NCI-H510A (cell line): ENCODE data around the gene CFAP157.

Source experiments
- DNase-seq: peaks from one replicate; lab custom pipeline; 2025; lab: John Stamatoyannopoulos, UW

CFAP157 gene

DNA sequence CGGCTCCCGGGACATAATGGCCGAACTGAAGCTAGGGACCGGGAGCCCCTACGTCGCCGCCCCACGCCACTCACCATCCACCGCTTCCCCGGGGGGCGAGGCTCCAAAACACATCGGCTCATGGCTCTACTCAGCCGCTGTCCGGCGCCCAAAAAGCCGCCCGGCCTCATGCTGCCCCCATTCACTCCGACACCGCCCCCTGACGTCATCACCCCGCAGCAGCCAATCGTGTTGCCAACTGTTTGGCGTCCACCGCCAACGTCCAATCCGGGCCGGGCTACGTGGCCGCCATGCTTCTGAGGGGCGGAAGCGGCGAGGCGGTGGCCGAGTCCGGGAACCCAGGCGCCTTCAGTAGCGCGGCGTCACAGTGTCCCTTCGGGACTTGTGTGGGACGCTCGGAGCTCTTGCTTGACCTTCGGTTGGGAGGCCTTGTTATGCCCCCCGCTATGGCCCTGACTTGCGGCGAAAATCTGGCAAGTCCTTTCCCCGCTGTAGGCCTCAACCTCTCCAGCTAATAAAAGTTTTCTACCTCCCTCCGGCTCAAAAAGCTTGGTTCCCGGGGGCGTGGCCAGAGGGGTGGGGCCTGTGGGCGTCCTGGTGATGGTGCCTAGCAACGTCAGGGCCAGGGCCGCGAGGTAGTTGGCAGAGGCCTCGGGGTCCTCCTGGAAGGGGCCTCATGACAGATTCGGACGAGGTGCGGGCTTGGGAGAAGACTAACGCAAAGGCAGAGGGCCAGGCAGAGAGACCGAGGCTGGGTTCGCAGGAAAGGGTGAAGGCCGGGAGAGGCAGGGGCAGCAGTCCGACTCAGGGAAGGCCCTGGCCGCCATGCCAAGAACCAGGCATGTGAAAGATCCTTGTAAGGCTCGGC lies 8.9 kb downstream of the CFAP157 start, which contains the start of the genes PTRH1 and TTC16:
TSS of gene PTRH1 (minus strand) at position 194 of the 868 bp plus-strand sequence. CDS start at position 170, 24 bp downstream.
TSS of gene TTC16 (plus strand) at position 610 of the 868 bp plus-strand sequence. CDS start at position 677, 67 bp downstream.
- peak; percentile 91 for DNase-seq

DNA sequence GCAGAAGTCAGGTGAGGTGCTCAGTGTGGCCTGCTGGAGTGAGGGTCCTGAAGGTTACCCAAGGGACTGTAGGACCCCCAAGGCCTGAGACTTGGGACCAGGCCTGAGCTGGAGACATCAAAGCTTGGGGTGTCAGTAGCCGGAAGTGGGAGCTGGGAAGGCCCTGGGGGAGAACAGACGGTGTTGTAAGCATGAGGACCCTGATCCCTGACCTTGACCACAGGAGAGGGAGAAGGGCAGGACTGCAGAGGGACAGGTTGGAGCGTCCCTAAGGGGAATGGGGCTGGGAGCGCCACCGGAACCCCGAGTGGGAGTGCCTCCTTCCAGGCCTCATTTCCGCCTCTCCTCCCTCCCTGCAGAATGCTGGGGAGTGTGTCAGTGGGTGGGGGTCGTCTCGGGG lies 9.6 kb downstream of the CFAP157 start:
- DNase-seq: no peak

DNA sequence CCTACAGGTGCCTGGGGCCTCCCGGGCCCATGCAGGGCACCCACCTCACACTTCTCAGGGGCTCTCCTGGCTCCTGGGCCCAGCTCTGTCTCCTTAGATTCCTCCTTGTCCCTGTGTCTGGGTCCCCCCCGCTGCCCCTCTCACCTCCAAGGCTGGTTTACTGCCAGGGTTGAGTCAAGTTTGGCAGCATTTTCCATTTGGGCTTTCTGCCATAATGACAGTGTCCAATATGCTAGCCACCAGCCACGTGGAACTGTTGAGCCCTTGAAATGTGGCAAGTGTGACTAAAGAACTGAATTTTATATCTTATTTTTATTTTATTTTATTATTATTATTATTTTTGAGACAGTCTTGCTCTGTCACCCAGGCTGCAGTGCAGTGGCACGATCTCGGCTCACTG lies 11.0 kb downstream of the CFAP157 start:
- no peak for DNase-seq

DNA sequence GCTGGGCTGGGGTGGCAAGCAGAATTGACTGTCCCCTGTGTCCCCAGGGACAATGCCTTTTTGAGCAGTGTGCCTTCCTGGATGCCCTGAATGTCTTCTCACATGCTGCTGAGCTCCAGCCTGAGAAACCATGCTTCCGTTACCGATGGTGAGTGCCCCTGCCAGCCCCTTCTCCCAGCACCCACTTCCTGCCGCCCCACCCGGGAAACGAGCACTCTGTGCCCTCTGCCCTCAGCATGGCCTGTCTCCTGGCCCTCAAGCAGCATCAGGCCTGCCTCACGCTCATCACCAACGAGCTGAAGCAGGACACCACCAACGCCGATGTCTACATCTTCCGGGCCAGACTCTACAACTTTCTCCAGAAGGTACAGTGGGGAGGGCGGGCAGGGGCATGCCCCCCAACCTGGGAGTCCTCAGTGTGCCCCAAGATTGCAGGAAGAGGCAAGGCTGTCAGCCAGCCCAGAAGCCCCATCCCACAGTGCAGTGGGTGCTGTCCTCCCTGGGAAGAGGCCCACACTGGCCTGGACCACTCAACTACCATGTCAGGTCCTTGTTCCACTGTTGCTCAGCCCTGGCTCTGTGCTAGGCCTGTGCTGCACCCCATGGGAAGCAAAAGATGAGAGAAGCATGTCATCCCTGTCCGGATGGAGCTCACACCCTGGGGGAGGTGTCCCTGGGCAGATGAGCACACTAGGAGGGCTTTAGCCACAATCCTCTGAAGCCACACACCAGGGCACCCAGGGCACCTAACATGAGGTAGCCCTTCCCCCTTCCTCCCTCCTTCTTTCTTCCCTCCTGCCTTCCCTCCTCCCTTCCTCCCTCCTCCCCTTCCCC lies 13.5 kb downstream of the CFAP157 start:
- DNase-seq: no peak

DNA sequence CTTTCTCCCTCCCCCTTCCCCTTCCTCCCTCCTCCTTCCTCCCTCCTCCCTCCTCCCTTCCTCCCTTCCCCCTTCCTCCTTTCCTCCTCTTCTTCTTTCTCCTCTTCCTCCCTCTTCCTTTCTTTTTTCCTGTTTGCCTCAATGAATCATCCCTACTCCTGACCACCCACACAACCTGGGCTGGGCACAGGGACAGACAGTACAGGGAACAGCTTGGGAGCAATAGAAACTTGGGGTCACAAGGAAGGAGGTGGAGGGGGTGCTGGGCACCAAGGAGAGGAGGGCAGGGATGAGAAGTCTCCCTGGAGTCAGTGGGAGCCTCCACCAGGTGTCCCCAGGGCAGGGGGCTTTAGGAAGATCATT lies 14.1 kb downstream of the CFAP157 start:
- DNase-seq: no peak

DNA sequence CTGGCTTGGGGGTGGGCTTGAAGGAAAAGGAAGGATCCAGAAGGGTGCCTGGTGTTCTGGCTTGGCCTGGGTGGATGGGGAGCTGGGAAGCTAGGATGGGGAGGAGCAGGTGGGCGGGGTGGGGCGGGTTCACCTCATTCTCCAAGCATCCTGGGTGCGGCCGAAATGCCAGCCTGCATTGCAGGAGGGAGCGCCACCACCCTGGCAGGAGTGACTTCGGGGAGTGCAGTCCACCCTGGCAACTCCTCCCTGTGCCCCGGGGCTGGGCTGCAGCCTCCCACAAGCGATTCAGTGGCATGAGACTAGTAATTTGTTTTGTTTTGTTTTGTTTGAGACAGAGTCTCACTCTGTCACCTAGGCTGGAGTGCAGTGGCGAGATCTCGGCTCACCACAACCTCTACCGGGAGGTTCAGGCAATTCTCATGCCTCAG lies 14.6 kb downstream of the CFAP157 start:
- peak; percentile 44 for DNase-seq

DNA sequence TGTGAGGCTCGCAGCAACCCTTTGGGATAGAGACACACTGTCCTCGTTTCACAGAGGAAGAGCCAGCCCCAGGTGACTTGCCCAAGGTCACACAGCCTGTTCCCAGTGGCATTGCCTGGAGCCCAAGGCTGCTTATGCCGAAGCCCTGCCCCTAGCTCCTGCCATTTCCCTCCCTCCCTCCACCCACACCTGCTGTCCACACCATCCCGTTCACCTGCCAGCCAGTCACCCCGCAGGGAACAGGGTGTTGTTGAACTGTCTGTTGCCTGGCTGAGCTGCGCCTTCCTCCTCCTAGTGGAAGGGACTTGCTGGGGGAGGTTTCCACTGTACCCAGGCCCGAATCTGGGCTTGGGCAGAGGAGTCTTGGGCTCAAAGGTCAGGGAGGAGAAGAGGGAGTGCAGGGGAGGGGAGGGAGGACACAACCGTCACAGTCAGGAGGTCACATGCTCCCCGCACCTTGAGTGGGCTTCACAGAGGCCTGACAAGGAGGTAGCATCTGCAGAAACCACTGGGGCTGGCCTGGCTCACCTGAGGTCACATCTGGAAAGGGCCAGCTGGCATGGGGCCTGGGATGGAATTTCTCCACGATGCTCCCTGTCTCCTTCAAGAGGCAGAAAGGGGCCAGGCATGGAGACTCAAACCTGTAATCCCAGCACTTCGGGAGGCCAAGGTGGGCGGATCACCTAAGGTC lies 15.4 kb downstream of the CFAP157 start:
- no peak for DNase-seq

DNA sequence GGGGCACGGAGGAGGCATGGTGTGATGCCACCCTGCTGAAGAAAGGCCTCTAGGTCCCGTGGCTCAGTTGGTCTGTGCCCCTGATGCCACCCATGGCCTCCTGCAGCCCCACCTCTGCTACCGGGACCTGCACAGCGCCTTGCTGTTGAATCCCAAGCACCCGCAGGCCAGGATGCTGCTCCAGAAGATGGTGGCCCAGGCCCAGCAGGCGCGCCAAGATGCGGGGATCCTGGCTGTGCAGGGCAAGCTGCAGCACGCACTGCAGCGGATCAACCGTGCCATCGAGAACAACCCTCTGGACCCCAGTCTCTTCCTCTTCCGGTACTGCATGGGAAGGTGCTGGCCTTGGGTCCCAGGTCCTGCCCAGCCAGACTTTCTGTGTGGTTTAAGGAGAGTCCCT lies 16.2 kb downstream of the CFAP157 start:
- DNase-seq: no peak

DNA sequence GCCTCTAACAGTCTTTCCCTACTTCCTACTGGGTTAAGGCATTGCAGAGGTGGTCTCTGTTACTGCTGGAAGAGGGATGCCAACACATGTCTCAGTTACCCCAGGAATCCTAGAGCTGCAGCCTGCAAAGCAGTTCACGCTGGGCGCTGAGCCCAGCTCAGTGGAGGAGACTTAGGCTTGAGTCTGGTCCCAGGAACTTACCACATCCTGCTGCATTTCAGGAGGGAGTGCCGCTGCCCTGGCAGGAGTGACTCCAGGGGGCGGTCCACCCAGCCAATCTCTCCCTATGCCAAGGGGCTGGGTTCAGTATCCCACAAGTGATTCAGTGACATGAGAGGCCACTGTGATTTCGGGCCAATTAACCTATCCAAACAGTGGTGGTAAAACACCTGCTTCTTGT lies 16.7 kb downstream of the CFAP157 start:
- no peak for DNase-seq

DNA sequence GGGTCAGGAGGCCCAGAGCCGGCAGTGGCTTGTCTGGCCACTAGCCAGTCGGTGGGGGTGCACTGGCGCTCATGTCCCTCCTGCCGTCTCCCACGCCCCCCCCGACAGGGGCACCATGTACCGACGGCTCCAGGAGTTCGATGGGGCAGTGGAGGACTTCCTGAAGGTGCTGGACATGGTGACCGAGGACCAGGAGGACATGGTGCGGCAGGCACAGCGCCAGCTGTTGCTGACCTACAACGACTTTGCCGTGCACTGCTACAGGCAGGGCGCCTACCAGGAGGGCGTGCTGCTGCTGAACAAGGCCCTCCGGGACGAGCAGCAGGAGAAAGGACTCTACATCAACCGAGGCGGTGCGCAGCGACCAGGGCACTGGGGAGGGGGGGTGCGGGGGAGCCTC lies 17.2 kb downstream of the CFAP157 start:
- DNase-seq: no peak

DNA sequence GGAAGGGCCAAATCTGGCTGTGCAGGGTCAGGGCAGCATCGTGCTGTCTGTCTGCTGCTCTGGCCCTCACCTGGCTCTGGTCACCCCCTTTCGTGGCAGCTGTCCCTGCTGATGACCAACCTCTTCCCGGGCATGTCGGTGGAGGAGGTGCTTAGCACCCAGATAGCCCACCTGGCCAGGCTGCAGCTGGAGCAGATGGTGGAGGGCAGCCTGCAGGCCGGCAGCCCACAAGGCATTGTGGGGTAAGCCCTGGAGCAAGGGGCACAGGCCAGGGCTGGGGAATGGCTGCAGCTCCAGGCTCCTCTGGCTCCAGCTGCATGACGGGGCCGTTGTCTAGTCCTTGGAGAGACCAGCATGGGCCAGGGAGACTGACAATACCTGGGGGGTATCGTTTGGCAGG lies 20.1 kb downstream of the CFAP157 start:
- DNase-seq: no peak

DNA sequence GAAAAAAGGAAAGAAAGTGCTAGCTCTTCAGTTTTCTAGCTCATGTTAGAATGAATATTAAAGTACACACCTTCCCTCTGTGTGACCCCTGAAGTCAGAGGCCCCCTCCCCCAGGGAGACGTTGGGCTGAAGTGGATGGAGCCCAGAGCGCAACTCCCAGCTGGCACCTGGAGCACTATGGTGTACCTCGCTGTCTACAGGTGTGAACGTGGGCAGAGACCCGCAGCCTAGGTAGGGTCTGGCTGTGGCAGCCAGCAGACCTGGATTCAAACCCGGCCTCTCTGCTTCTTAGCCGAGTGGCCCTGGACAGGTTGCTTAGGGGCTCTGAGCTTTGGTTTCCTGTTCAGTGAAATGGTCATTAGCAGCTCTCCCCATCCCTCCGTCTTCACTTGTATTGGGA lies 22.0 kb downstream of the CFAP157 start:
- no peak for DNase-seq

DNA sequence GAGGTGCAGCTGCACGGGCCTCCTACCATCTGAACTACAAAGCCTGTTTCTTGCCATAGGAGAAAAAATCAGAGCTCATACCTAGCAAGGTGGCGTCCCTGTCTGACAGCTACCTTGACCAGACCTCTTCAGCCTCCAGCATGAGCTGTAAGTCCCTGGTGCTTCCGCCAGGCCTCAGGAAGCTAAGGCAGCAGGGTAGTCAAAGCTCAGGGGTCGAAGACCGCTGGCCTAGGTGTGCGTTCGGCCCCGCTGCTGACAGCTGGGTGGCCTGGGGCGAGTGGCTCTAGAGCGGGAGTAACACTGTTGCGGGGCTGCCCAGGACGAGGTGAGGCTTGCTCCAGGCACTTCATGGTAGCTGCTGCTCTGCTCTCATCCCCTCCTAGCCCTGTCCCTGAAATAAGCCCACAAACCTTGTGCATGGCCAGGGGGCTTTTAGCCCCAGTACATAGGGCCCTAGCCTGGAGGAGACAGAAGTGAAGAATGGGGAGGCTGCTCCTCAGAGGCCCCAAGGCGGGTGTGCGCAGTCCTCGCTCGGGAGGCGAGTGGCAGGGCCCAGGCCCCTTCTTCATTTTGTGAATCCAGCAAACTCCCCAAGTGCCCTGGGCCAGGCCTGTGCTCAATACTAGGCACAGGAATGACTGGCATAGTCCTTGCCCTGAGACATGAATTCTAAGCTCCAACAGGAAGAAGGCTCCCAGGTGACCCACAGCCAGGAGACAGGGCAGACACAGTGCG lies 22.9 kb downstream of the CFAP157 start:
- DNase-seq: no peak

DNA sequence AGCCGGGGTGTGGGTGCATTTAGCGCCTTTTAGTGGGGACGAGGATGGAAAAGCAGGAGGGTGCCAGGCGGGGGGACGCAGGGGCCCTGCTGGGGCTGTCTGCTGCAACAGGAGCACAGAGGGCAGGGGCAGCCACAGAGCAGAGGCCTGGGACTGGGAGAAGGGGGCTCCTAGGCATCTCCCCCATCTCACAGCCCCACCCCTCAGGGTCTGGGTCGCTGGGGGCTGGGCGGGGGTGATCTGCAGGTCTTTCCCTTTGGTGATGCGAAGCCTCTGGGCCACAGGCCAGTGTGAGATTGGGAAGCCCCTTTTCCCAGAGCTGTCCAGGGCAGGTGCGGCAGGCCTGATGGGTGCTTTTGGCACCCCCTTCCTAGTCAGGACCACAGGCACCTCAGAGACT lies 23.5 kb downstream of the CFAP157 start:
- DNase-seq: no peak

DNA sequence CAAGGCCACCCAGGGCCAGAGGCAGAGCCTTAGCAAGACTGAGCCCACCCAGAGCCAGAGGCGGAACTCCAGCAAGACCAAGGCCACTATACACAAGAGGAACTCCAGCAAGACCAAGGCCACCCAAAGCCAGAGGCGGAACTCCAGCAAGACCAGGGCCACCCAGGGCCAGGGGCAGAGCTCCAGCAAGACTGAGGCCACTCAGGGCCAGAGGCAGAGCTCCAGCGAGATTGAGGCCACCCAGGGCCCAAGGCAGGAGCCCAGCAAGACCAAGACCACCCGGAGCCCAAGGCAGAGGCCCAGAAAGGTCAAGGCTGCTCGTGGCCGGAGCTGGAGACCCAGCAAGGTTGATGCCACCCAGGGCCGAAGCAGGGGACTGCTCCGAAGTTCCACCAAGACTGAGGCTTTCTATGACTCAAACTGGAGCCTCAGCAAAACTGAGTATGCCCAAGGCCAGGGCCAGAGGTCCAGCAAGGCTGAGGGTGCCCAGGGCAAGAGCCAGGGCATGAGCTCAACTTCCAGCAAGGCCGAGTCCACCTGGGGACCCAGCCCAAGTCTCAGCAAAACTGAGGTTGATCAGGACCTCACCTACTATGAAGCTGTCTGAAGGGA lies 24.1 kb downstream of the CFAP157 start:
- no peak for DNase-seq

DNA sequence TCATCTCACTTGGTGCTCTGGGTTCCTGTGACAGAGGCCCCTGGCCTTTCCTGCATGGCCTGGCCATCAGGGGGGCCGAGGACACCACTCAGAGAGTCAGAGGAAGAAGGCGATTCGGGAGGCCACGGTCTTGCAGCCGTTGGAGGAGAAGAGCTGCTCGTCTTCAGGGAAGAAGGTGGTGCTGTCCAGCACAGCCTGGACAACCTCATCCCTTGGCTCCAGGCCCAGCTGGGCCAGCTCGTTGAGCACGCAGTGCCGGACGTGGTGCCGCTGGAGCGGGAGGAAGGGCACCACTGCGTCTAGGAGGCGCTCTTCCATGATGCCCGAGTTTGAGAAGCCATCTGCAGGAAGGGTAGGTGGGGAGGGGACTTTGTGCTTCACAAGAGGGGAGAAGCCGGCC lies 25.1 kb downstream of the CFAP157 start:
- DNase-seq: no peak

DNA sequence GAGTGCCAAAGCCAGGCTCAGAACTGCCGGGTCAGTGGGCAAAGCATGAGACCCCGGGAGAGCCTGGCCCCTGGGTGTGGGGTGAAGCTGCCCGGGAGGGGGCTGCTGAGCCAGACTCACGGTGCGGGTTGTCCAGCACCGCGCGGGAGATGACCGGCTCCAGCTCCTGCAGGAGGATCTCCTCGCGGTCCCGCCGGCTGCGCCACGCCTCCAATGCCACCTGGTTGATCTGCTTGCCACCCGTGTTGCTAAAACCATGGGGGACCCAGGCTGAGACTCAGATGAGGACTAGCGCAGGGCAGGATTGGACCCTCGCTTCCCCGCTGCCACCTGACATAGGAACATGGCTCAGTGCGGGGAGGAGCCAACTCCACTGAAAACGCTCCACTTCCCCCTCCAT lies 25.7 kb downstream of the CFAP157 start:
- DNase-seq: no peak

DNA sequence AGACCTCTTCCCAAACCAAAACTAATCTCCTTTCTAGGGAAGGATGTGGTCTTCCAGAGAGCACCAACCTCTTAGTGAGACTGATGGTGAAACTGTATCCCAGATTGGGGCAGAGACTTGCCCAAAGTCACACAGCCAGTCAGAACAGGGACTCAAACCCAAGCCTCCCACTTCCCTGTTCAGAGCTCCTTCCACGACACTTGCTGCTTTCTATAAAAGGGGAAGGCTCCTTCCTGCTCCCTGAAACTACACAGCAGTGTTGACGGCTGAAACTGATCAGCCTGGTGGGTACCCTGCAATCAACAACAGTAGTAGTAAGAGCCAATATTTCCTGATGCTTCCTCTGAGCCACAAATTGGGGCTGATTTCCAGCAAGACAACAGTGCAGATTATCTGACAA lies 26.8 kb downstream of the CFAP157 start:
- DNase-seq: no peak

DNA sequence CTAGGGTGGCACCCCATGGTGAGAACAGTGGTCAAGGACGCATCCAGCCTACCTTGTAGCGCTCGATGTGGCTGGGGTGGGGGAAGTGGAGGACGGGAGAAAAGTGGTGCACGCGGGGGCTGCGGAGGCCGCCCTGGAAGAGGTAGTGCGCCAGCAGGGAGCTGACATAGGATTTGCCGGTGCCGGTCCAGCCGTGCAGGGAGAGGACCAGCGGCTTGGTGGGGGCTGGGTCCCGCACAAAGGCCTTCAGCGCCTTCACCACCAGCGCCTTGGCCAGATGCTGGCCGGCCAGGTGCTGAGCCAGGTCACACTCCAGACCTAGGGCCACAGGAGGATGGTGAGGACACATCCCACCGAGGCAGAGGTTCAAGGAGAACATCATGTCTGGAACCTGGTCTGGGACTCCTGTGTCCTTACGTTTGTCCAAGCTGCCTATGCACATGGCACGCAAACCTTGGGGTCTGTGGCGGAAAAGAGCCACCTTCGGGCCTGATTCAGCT lies 27.5 kb downstream of the CFAP157 start:
- no peak for DNase-seq

DNA sequence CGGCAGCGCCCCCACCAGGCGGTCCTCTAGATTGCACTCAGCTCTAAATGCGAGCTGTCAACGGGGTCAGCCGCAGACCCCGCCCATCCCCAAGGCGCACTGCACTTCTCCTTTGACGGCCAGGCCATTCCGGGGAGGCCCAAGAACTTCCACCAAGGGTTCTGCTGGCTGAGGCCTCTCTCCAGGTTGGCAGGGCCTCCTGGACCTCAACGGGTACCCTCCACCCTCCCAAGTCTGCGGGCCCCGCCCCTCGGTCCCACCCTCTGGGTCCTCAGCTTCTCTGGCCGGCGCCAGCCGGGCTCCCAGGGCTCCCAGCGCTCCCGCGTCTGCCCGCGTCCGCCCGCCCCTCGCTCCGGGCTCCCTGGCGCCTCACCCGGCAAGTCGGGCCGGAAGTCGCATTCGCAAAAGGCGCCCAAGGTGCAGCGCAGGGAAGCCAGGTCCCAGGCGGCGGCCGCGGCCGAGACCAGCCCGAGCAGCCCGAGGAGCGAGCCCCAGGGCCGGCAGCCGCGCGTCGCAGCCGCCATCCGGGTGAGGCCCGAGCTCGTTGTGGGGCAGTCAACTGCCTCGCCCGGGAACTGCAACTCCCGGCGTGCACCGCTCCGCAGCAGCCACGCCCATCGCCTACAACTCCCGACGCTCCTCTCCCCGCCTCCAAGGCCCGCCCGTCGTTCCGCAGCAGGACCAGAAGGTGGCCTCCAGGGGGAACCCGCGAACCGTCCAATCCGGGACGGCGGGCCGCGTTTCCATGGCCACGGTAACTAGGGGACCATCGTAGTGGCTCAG lies 28.1 kb downstream of the CFAP157 start, which contains the start of gene TOR2A:
TSS of gene TOR2A (minus strand) at position 548 of the 783 bp plus-strand sequence. CDS start at position 524, 24 bp downstream.
- peak; percentile 95 for DNase-seq
